GM23338 (cell line): ENCODE results near the gene CD53.

Experiments used
- CREB1 ChIP-seq: fragments of 250-450 bp; sonication (Bioruptor Pico); IDR thresholded peaks from 2 replicates; pipeline ENCODE4 v1.5.0; 2020; ENCODE audit warnings: low read depth, mild to moderate bottlenecking, moderate library complexity
- CTCF ChIP-seq, 2 experiments: fragments of 200-600 bp in 1 of 2; sonication (generic) in 1 of 2; conservative IDR thresholded peaks; 2 replicates each; pipeline versions ENCODE4 v1.5.1 to v1.6.1; 2016 to 2017; ENCODE audit warnings: antibody characterized with exemption in 2 of 2, low read depth in 2 of 2, mild to moderate bottlenecking in 2 of 2, moderate library complexity in 1 of 2
- EZH2 ChIP-seq: fragments of 200-600 bp; sonication (generic); IDR thresholded peaks from one replicate; pipeline ENCODE4 v1.8.0; 2017; ENCODE audit warnings: antibody characterized with exemption, mild to moderate bottlenecking, low read depth; ENCODE audit not compliant: unreplicated experiment
- EZH2phosphoT487 ChIP-seq: fragments of 200-600 bp; sonication (generic); IDR thresholded peaks from one replicate; pipeline ENCODE4 v1.8.1; 2018; ENCODE audit warnings: antibody characterized with exemption; ENCODE audit not compliant: unreplicated experiment
- JUNB ChIP-seq: IDR thresholded peaks from one replicate; pipeline ENCODE4 v1.6.1; 2016; ENCODE audit warnings: antibody characterized with exemption; ENCODE audit not compliant: unreplicated experiment
- POLR2AphosphoS5 ChIP-seq: IDR thresholded peaks from 2 replicates; pipeline ENCODE4 v1.6.1; 2016; ENCODE audit warnings: antibody characterized with exemption, low read depth
- TF ChIP-seq, protein P1 (sequence below): IDR thresholded peaks from one replicate; pipeline ENCODE4 v1.6.1; 2018; ENCODE audit warnings: antibody characterized with exemption; ENCODE audit not compliant: unreplicated experiment
- TF ChIP-seq, protein P2 (sequence below): IDR thresholded peaks from 2 replicates; pipeline ENCODE4 v1.6.1; 2016; ENCODE audit warnings: antibody characterized with exemption

DNA sequence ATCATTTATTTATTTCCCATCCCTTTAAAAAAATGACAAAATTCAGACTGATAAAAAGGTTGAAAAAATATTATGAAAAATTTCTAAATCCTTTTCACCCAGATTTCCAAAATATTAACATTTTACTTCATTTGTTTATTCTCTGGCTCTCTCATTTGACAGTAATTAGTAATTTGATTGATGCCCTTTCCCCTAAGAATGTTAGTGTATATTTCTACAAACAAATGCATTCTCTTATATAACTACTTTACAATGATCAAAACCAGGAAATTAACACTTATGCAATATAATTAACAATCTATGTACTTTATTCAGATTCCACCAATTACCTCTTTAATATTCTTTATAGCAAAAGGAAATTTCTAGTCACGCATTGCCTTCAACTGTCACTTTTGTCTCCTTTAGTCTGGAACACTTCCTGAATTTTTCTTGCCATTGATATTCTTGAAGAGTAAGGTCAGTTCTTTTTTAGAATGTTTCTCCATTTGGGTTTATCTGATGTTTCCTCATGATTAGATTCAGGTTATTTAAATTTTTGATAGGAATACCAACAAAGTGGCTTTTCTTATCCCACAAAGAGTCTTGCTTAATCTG is 3.9 kb downstream of the CD53 start:
- no peak for TF ChIP-seq CTCF (conservative IDR thresholded peaks at IDR 0.05; ENCODE audit: low read depth in 2 of 2)
- TF ChIP-seq JUNB, result no peak
- TF ChIP-seq POLR2AphosphoS5, result no peak
- no peak for TF ChIP-seq CREB1
- TF ChIP-seq EZH2, result no peak
- TF ChIP-seq, protein P1, sequence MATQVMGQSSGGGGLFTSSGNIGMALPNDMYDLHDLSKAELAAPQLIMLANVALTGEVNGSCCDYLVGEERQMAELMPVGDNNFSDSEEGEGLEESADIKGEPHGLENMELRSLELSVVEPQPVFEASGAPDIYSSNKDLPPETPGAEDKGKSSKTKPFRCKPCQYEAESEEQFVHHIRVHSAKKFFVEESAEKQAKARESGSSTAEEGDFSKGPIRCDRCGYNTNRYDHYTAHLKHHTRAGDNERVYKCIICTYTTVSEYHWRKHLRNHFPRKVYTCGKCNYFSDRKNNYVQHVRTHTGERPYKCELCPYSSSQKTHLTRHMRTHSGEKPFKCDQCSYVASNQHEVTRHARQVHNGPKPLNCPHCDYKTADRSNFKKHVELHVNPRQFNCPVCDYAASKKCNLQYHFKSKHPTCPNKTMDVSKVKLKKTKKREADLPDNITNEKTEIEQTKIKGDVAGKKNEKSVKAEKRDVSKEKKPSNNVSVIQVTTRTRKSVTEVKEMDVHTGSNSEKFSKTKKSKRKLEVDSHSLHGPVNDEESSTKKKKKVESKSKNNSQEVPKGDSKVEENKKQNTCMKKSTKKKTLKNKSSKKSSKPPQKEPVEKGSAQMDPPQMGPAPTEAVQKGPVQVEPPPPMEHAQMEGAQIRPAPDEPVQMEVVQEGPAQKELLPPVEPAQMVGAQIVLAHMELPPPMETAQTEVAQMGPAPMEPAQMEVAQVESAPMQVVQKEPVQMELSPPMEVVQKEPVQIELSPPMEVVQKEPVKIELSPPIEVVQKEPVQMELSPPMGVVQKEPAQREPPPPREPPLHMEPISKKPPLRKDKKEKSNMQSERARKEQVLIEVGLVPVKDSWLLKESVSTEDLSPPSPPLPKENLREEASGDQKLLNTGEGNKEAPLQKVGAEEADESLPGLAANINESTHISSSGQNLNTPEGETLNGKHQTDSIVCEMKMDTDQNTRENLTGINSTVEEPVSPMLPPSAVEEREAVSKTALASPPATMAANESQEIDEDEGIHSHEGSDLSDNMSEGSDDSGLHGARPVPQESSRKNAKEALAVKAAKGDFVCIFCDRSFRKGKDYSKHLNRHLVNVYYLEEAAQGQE, result no peak
- no peak for TF ChIP-seq EZH2phosphoT487
- TF ChIP-seq, protein P2, sequence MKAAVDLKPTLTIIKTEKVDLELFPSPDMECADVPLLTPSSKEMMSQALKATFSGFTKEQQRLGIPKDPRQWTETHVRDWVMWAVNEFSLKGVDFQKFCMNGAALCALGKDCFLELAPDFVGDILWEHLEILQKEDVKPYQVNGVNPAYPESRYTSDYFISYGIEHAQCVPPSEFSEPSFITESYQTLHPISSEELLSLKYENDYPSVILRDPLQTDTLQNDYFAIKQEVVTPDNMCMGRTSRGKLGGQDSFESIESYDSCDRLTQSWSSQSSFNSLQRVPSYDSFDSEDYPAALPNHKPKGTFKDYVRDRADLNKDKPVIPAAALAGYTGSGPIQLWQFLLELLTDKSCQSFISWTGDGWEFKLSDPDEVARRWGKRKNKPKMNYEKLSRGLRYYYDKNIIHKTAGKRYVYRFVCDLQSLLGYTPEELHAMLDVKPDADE, result no peak
